ENCODE measurements around the gene CLEC17A. TPM values are rescaled to one million over a fixed set of nuclear protein-coding genes. Genes with fewer than 3 reads are reported as not detected.

CLEC17A gene
- total and polyA plus RNA-seq, 8 donors, result 0.10 to 0.33 (median 0.14) TPM; not detected in 2

- DNase-seq, result peak; percentile 37 to 96 (median 73)
Observed at GRCh38 chr19:14556662-14557188, 26.2 kb upstream of the CLEC17A start.

GRCh38 chr19:14558370-14559066, 24.4 kb upstream of the CLEC17A start:
- DNase-seq (peak in 1 of 4 donors; percentile 68), ATAC-seq (no peak)
- intact Hi-C loops (cut with DNase I), result no loop called here
- Histone ChIP-seq H3K4me3 (no peak overlapping the region), H3K27me3 (no peaks in the 10 kb centered on the region), H3K27ac (no peak overlapping the region), H3K9me3 (no peaks in the 10 kb centered on the region), H3K4me1 (peaks cover 0 to 15% of the 10 kb centered on the region in 2 donors), H3K36me3 (peaks cover 0 to 4% of the 10 kb centered on the region in 2 donors)
- no peak for TF ChIP-seq CTCF (IDR thresholded peaks at IDR 0.05)

More at GRCh38 chr19:14556662-14557188, 26.2 kb upstream of the CLEC17A start:
- peaks cover 0 to 21% of the 10 kb centered on the region in 2 donors for H3K4me1 ChIP-seq
- no peaks in the 10 kb centered on the region for H3K27me3 ChIP-seq
- H3K4me3 ChIP-seq, result no peak overlapping the region
- peak; percentile 95 for ATAC-seq
- peaks cover 0 to 6% of the 10 kb centered on the region in 2 donors for H3K36me3 ChIP-seq
- no peak overlapping the region for H3K27ac ChIP-seq
- peak; percentile 96 to 97 for TF ChIP-seq CTCF (IDR thresholded peaks at IDR 0.05)
- intact Hi-C loops (cut with DNase I), result no loop called here
- H3K9me3 ChIP-seq, result no peaks in the 10 kb centered on the region

GRCh38 chr19:14559916-14560775, 22.7 kb upstream of the CLEC17A start:
- no peaks in the 10 kb centered on the region for H3K9me3 ChIP-seq
- H3K36me3 ChIP-seq, result peaks cover 0 to 15% of the 10 kb centered on the region in 2 donors
- H3K4me3 ChIP-seq, result no peak overlapping the region
- H3K4me1 ChIP-seq, result peaks cover 0 to 15% of the 10 kb centered on the region in 2 donors
- intact Hi-C loops (cut with DNase I), result no loop called here
- DNase-seq, result no peak
- TF ChIP-seq CTCF (IDR thresholded peaks at IDR 0.05), result no peak
- H3K27me3 ChIP-seq, result no peaks in the 10 kb centered on the region
- H3K27ac ChIP-seq, result peak overlapping the region in 1 of 2 donors; percentile 28
- ATAC-seq, result no peak

GRCh38 chr19:14560776-14561108, 22.1 kb upstream of the CLEC17A start:
- intact Hi-C loops (cut with DNase I), result no loop called here
- no peak for TF ChIP-seq CTCF (IDR thresholded peaks at IDR 0.05)
- Histone ChIP-seq H3K27ac (peak overlapping the region in 1 of 2 donors; percentile 28), H3K36me3 (peaks cover 0 to 21% of the 10 kb centered on the region in 2 donors), H3K4me1 (peaks cover 0 to 15% of the 10 kb centered on the region in 2 donors), H3K9me3 (no peaks in the 10 kb centered on the region), H3K4me3 (no peak overlapping the region), H3K27me3 (no peaks in the 10 kb centered on the region)
- ATAC-seq (no peak), DNase-seq (no peak)

GRCh38 chr19:14561249-14561648, 21.6 kb upstream of the CLEC17A start:
- no peak for ATAC-seq
- Histone ChIP-seq H3K27ac (no peak overlapping the region), H3K36me3 (peaks cover 0 to 26% of the 10 kb centered on the region in 2 donors), H3K9me3 (no peaks in the 10 kb centered on the region), H3K4me1 (peaks cover 0 to 15% of the 10 kb centered on the region in 2 donors), H3K4me3 (no peak overlapping the region), H3K27me3 (no peaks in the 10 kb centered on the region)
- intact Hi-C loops (cut with DNase I), result no loop called here
- TF ChIP-seq CTCF (IDR thresholded peaks at IDR 0.05), result no peak
- DNase-seq, result no peak

Data from left lung (tissue), 10 donors.